ENCODE data around the gene SPDL1.

SPDL1 gene

DNA sequence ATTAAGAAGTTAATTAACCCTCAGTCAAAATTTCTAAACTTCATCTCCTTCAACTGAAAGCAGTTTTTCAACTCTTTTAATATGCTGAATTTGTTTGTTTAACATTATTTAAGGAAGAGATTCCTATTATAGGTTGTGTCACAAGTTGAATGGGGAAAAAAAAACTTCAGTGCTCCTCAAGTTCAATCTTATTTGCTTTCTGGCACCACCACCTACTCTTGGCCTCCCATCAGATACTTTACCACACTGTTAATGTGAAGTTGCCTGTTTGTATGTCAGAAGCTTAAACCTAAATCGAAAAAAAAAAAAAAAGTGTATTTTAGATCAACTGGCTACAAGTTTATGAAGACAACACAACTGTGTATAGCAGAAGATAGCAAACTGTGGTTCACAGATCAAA lies 49.4 kb downstream of the SPDL1 start:
- DNase-seq, result no peak

DNA sequence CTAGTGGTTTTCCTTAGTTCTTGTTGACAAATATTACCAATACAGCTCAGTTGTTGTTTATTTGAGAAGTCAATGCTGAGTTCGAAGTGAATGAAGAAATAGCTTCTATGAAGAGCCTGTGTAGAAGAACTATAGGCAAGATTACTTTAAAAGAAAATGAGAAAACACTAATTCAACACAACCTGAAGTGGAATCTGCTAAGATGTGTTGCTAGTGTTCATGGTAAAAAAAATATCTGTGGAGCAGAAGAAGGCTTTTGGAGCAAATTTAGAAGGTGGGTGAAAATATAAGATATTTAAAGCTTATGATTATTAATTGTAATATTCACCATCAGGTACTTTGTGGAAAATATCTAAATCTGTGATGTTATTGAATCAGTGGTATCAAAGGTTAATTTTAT lies 51.0 kb downstream of the SPDL1 start:
- DNase-seq, result no peak

DNA sequence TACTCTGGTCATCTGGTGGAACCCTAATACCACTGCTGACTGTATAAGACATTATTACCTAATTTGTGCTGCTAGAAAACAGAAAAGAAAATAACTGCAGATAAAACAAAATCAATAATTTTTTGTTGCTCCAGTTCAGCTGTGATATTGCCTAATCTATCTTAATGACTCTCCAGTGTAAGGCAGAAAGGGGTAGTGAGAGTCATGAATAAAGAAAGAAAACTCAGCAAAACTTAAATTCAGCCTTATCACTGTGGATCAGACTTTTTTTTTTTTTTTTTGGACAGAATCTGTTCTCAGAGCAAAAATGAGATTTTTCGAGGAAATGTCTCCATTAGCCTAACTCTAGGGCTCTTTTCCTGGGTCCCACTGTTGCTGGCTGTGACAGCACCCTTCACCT lies 52.4 kb downstream of the SPDL1 start:
- no peak for DNase-seq

DNA sequence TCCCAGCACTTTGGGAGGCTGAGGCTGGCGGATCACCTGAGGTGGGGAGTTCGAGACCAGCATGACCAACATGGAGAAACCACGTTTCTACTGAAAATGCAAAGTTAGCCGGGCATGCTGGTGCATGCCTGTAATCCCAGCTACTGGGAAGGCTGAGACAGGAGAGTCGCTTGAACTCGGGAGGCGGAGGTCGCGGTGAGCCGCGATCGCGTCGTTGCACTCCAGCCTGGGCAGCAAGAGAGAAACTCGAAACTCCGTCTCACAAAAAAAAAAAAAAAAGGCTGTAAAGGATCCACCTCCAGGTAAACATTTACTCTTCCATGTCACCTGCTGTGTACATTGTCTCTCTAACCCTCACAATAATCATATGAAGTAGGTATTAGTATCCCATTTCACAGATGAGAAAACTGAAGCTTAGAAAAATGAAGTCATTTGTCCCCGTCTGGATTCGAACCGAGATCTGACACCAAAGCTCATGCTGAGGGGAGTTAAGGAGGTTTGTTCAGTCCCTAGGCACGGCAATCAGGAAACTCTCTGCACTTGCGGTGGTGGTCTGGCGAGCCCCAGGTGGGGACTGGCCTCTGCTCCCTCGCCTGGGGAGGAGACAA lies 53.0 kb downstream of the SPDL1 start:
- DNase-seq, result no peak

DNA sequence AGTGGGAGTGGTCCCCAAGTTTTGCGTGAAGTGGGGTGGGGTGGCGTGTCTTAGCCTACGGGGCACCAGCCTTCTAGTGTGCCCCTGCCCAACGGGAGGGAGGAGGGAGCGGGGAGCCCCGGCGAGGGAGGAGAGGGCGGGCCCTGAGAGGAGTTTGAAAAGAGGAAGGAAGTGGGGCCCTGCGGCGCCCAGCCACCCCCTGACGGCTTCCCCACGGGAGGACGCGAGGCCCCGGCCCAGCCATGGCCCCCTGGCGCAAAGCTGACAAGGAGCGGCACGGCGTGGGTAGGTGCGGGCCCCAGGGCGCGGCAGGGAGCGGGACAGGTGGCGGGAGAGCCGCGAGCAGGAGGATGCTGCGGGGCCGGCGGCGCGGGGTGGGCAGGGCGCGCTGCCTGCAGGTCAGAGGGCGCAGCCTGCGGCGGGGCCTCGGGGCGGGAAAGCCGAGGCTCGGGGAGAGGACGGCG lies 53.5 kb downstream of the SPDL1 start, which contains the start of gene DOCK2:
Gene DOCK2 (plus strand): TSS at position 191 of the 464 bp plus-strand sequence. CDS start 52 bp downstream, at position 243.
- no peak for DNase-seq

DNA sequence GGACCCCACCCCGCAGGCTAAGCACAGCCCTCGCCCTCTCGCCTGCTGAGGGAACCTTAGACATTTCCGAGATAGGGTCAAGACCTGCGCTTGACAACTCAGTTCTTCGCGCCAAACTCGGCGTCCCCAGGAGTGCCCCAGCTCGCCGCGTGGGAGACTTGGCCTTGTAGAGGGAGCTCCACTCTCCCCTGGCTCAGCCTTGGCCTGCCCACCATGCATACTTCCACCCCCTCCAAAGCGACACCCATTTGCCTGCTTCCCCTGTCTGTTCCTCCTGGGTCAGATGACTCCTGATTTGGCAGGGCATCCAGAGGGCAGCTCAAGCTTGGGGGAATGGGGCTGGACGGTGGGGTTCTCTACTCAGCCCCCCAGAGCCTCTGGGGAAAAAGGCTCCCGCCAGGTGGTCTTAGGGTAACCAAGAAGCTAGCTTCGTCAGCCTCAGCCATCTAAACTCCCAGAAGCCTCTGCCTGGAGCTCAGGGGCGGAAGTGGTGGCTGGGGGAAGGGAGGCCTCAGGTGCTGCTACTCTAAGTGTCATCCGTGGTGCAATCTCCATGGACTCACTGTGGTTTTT lies 54.1 kb downstream of the SPDL1 start:
- no peak for DNase-seq

DNA sequence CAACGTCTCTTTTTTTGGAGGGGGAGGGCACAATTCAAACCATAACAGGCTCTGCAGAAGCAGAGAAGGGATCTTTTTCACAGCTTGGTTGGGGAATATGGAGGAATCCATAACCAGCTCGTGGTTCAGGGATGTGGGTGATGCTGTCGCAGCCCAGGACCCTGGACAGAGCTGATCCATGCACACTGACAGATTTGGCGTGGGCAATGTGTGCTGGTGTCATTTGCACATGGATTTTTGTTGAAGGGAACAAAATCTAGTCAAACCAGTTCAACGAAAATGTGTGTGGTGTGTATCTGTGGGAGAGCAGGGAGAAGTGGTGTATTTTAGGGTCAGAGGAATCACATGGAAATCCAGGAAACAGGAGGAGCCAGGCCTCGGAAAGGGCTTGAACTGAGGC lies 57.7 kb downstream of the SPDL1 start:
- no peak for DNase-seq

DNA sequence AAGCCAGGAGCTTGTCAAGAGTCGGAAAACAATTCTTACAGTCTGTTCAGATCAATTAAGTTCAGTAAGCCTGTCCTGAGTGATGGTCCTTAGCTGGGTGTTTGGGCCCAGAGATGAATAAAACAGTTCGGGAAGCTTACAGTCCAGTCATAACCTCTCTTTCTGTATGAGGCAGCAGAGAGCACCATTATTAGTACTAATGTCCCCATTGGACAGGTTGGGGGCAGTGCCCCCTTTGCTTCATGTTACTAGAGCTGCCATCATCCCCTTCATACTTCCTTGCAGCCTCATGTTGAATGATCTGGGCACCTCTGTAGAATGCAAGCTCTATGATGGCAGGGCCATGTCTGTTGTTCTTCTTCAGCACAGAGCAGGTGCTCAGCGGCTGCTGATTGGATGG lies 63.3 kb downstream of the SPDL1 start:
- no peak for DNase-seq

DNA sequence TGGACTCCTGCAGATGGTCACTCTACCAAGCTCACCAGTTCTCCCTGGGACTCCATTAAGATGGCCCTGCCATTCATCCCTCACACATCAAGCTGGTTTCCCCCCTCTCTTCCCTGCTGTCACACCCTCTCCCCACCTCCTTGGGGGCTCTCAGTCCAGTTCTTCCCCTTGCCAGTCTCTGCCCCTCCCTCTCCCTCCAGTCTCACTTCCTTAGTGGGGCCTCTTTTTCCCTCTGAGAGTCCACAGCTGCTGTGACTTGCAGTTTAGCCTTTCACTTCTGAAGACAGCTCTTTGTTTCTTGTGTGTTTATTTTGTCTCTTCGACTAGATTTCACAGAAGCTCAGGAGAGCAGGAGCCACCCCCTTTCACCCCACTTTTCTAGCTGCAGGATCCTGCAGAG lies 64.0 kb downstream of the SPDL1 start:
- no peak for DNase-seq

DNA sequence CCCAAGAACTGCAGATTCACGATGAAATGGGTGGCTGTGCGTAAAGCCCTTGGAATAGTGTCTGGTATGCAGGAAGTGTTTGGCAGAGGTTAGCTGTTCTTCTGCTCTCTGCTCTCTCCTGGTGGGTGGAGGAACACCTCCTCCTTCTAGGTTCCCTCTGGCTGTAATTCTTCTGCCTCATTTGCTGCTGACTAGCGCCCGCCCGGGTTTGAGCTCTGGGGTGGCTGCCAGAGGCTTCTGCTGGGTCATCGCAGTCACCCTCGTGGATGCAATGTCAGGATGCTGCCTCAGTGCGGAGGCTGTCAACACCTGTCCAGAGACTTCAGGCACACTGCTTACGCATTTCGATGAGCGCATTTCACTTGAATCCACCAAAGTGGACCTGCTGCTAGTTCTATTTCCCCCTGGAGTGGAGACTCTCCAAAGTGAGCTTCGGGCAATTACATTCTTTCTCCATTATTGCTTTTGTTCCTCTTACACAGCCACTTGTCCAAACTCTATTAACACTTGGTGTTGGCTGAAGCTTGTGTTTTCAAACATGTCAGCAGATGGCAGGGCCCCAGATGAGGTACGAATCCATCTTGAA lies 65.2 kb downstream of the SPDL1 start:
- no peak for DNase-seq

DNA sequence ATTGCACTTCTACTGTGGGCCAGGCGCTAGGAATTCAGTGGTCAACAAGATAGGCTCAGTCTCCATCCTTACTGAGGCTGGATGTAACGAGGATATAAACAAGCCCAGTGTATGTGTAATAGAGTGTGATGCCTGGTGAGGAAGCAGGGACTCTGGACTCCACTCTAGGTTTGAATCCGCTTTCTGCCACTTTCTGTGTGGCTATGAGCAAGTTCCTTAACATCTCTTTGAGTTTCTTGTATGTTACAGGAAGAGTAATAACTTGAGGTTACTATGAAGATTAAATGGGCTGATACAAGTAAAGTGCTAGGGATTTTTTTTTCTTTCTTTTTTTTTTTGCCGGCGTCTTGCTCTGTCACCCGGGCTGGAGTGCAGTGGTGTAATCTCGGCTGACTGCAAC lies 65.9 kb downstream of the SPDL1 start:
- no peak for DNase-seq

DNA sequence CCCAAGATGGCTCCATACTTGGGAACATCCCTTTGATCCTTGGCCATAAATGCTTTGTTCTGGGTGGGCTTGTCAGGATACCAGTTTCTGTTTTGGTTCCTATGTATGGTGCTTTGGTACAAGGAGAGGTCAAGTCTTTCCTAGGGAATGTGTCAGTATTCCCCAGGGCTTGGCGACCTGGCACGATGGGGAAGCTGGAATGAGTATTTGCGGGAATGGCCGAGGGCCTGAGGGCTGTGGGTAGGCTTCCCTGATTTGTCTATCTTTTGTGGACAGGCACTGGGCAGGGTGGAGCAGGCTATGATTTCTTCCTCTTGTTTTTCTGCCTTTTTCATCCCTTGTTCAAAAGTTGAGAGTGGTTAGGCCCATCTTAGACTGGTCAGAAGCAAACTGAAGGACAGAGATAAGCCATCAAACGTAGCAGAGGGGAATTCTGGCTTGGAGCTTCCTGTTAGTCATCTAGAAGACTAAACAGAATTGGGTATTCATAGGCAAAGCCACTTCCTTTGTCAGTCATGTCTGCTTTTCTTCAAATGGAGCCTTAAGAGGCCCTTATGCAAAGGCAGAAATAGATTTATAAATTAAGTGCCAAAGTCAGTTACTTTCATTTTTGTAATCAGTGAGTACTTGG lies 67.2 kb downstream of the SPDL1 start:
- DNase-seq, result no peak

DNA sequence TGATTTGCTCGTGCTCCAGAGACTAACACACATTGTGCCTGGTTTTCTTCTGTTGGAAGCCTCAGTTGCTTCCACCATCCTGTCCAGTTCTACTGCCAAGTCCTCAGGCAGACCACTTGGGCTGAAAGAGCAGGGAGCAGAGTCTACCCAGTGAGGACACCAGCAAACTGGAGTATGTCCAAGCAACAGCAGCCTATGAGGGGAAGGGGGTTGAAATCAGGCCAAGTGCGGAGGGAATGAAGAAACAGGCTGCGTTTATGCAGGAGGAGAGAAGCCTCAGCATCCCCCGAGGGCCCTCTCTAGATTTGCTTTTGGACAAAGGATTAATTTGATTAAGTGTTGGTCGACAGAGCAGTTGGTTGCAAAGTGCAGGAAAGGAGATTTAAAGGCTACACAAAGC lies 68.0 kb downstream of the SPDL1 start:
- DNase-seq, result no peak

DNA sequence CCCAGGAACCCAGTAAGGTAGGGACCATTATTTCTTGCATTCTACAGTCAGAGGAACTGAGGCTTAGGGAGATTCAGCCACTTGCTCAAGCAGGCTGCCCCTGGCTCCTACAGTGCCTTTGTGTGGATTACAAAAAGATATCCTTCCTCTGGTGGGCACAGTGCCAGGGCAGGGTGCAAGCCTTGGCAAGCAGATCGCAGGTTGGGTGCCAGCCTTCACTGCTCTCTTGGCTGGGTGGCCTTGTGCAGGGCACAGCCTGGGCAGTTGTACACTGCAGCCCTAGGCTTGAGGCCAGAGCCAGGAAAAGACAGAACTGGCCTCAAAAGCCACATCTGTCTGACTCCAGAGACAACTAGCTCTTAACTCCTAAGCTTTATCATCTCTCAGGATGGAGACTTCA lies 68.5 kb downstream of the SPDL1 start:
- no peak for DNase-seq

DNA sequence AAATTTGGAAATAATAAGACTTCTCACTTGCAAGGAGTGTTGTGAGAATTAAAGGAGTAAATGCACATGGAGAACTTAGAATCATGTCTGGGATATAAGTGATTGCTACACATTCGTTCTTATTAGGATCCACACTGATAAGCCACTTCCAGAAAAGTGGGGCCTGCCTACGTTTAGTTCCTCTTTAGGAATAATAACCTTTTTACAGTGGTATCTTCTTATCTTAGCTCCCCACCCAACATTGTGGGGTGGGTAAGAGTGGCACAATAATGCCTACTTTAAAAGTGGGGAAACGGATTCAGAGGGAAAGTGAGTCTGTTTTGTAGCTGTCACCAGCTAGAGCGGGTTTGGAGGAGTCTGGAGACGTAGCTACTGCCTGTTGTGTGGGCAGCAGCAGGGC lies 69.5 kb downstream of the SPDL1 start:
- DNase-seq, result no peak

Data from NCI-H524 treated with DMSO at 0.1 percent for 48 hours (cell line).